HCT116 (cell line): ENCODE data around the gene ACAP2. TPM values are rescaled to one million over a fixed set of nuclear protein-coding genes. Genes with fewer than 3 reads are reported as not detected.

Experiments used
- ATAC-seq: fragments of 200-7000 bp; cut with Tn5 transposase; 2 replicates; pipeline ENCODE4 v1.9.1; 2020; ENCODE audit warnings: mild to moderate bottlenecking, moderate library complexity
- BruUV-seq: library from RNA; stranded (reverse); fragments of 400-500 nt; replicated peaks from 2 replicates; lab custom pipeline; 2021; lab: Mats Ljungman, UMichigan
- CTCF ChIA-PET: fragments of 300-600 bp; sonication (Branson Sonifier 250); formaldehyde crosslinking; loops from one replicate; lab custom pipeline; 2021; ENCODE audit warnings: antibody characterized with exemption; lab: Charles Lee
- POLR2A ChIA-PET: fragments of 300-600, 350-600 bp; sonication (Branson Sonifier 250); formaldehyde crosslinking; loops from one replicate; lab custom pipeline; 2021; ENCODE audit warnings: antibody characterized with exemption; lab: Charles Lee
- RAD21 ChIA-PET, 2 experiments: fragments of 300-600 bp; sonication (Branson Sonifier 250); formaldehyde crosslinking; loops; one replicate each; lab custom pipeline; 2023; ENCODE audit warnings: low total read pairs in 2 of 2; ENCODE audit not compliant: uncharacterized antibody in 2 of 2, unreplicated experiment in 2 of 2, low non-redundant PET in 1 of 2; lab: Charles Lee
- DNase-seq: peaks from one replicate; pipeline ENCODE4 v3.0.0-alpha.2; 2010; ENCODE audit warnings: low read depth, low spot score
- H2AFZ ChIP-seq: fragments of 200-600 bp; shearing (Covaris generic), sonication (generic); 2 replicates; pipeline ENCODE4 v1.6.1; 2017; ENCODE audit warnings: low read depth, mixed run types, mixed read lengths, antibody characterized with exemption, low read length; ENCODE audit not compliant: poor library complexity, severe bottlenecking
- H3K27ac ChIP-seq: 2 replicates; pipeline ENCODE4 v1.5.1; 2012; ENCODE audit warnings: low read depth, low read length
- H3K27me3 ChIP-seq: fragments of 200-600 bp; sonication (generic); 2 replicates; pipeline ENCODE4 v1.6.1; 2016; ENCODE audit warnings: mixed run types, low read length, mixed read lengths; ENCODE audit not compliant: insufficient read depth
- H3K36me3 ChIP-seq, 2 experiments: fragments of 200-500 bp in 1 of 2; fragments of 200-600 bp in 1 of 2; sonication (Bioruptor generic) in 1 of 2; sonication (generic) in 1 of 2; 2 replicates each; pipeline versions ENCODE4 v1.5.1 to v1.6.1; 2014 to 2016; ENCODE audit warnings: low read length in 2 of 2, inconsistent platforms in 1 of 2, mixed read lengths in 1 of 2, mixed run types in 1 of 2; ENCODE audit not compliant: insufficient read depth in 2 of 2, control insufficient read depth in 1 of 2
- H3K4me1 ChIP-seq, 2 experiments: fragments of 200-600 bp in 1 of 2; sonication (generic) in 1 of 2; 2 replicates each; pipeline versions ENCODE4 v1.5.1 to v1.6.1; 2012 to 2017; ENCODE audit warnings: low read length in 2 of 2, inconsistent platforms in 1 of 2, mild to moderate bottlenecking in 1 of 2, mixed read lengths in 1 of 2, mixed run types in 1 of 2, moderate library complexity in 1 of 2; ENCODE audit not compliant: insufficient read depth in 2 of 2, control insufficient read depth in 1 of 2
- H3K4me2 ChIP-seq: fragments of 200-600 bp; sonication (generic); 2 replicates; pipeline ENCODE4 v1.6.1; 2017; ENCODE audit warnings: mixed run types, low read length, mixed read lengths
- H3K4me3 ChIP-seq, 2 experiments: fragments of 200-600 bp in 1 of 2; sonication (generic) in 1 of 2; replicated peaks in 1 of 2; 2 replicates each; pipeline ENCODE4 v1.5.1; 2011 to 2016; ENCODE audit warnings: low read length in 2 of 2, control low read depth in 1 of 2, low read depth in 1 of 2, mild to moderate bottlenecking in 1 of 2, mixed read lengths in 1 of 2, mixed run types in 1 of 2
- H3K79me2 ChIP-seq: fragments of 200-600 bp; sonication (generic); 2 replicates; pipeline ENCODE4 v1.6.1; 2017; ENCODE audit warnings: mild to moderate bottlenecking, mixed run types, low read length, moderate library complexity, mixed read lengths; ENCODE audit not compliant: insufficient read depth
- H3K9ac ChIP-seq: fragments of 200-600 bp; sonication (generic); 2 replicates; pipeline ENCODE4 v1.6.1; 2016; ENCODE audit warnings: low read length, mixed read lengths
- H3K9me2 ChIP-seq: fragments of 200-600 bp; sonication (generic), shearing (Covaris generic); 2 replicates; pipeline ENCODE4 v1.6.1; 2017; ENCODE audit warnings: mixed run types, mild to moderate bottlenecking, moderate library complexity; ENCODE audit not compliant: insufficient read depth
- H3K9me3 ChIP-seq, 2 experiments: fragments of 200-500 bp in 1 of 2; fragments of 200-600 bp in 1 of 2; sonication (Bioruptor generic) in 1 of 2; sonication (generic) in 1 of 2; 2 replicates each; pipeline ENCODE4 v1.6.1; 2014 to 2017; ENCODE audit warnings: low read length in 2 of 2, mixed read lengths in 2 of 2, inconsistent platforms in 1 of 2, low read depth in 1 of 2, mild to moderate bottlenecking in 1 of 2, mixed run types in 1 of 2, moderate library complexity in 1 of 2; ENCODE audit not compliant: control insufficient read depth in 1 of 2, insufficient read depth in 1 of 2
- H4K20me1 ChIP-seq: fragments of 200-600 bp; sonication (generic), shearing (Covaris generic); 2 replicates; pipeline ENCODE4 v1.6.1; 2017; ENCODE audit warnings: mixed run types, mild to moderate bottlenecking, moderate library complexity; ENCODE audit not compliant: insufficient read depth
- ATF3 ChIP-seq: IDR thresholded peaks from 2 replicates; pipeline ENCODE4 v1.6.1; 2012
- CBX3 ChIP-seq: IDR thresholded peaks from 2 replicates; pipeline ENCODE4 v1.6.1; 2012; ENCODE audit warnings: low read depth
- CEBPB ChIP-seq: IDR thresholded peaks from 2 replicates; pipeline ENCODE4 v1.6.1; 2012; ENCODE audit warnings: low read depth
- EGR1 ChIP-seq: IDR thresholded peaks from 2 replicates; pipeline ENCODE4 v1.6.1; 2012; ENCODE audit warnings: low read depth
- ELF1 ChIP-seq: IDR thresholded peaks from 2 replicates; pipeline ENCODE4 v1.6.1; 2012; ENCODE audit warnings: low read depth, borderline replicate concordance
- EZH2 ChIP-seq: fragments of 200-600 bp; sonication (generic); IDR thresholded peaks from 2 replicates; pipeline ENCODE4 v1.6.1; 2017; ENCODE audit warnings: antibody characterized with exemption, mixed run types
- FOSL1 ChIP-seq: IDR thresholded peaks from 2 replicates; pipeline ENCODE4 v1.6.1; 2012; ENCODE audit warnings: low read depth
- POLR2A ChIP-seq: IDR thresholded peaks from 2 replicates; pipeline ENCODE4 v1.7.0; 2011; ENCODE audit warnings: borderline replicate concordance; ENCODE audit not compliant: insufficient read depth, insufficient read length; ENCODE audit errors: extremely low read depth
- POLR2AphosphoS5 ChIP-seq: IDR thresholded peaks from 2 replicates; pipeline ENCODE4 v1.6.1; 2011; ENCODE audit warnings: mild to moderate bottlenecking, low read depth, low read length, moderate library complexity
- SIN3A ChIP-seq: IDR thresholded peaks from 2 replicates; pipeline ENCODE4 v1.6.1; 2012; ENCODE audit warnings: low read depth
- SP1 ChIP-seq: IDR thresholded peaks from 2 replicates; pipeline ENCODE4 v1.6.1; 2012; ENCODE audit warnings: low read depth
- TCF7L2 ChIP-seq: IDR thresholded peaks from 2 replicates; pipeline ENCODE4 v1.7.0; 2011; ENCODE audit warnings: borderline replicate concordance, inconsistent platforms; ENCODE audit not compliant: insufficient read depth, insufficient read length; ENCODE audit errors: extremely low read depth
- YY1 ChIP-seq: IDR thresholded peaks from 2 replicates; pipeline ENCODE4 v1.6.1; 2011; ENCODE audit warnings: low read length, low read depth, moderate library complexity, mild to moderate bottlenecking; ENCODE audit not compliant: insufficient replicate concordance; ENCODE audit errors: extremely low read depth
- ZBTB33 ChIP-seq: IDR thresholded peaks from 2 replicates; pipeline ENCODE4 v1.6.1; 2011; ENCODE audit warnings: mild to moderate bottlenecking, low read length, moderate library complexity; ENCODE audit not compliant: insufficient replicate concordance; ENCODE audit errors: extremely low read depth
- ZFX ChIP-seq: fragments of 450-650 bp; IDR thresholded peaks from 2 replicates; pipeline ENCODE4 v1.6.1; 2017
- ZNF274 ChIP-seq: fragments of 200-500 bp; sonication (Bioruptor generic); IDR thresholded peaks from 2 replicates; pipeline ENCODE4 v1.6.1; 2014; ENCODE audit warnings: mild to moderate bottlenecking, low read depth, low read length, inconsistent platforms
- intact Hi-C: fragments of 100-400 bp; cut with micrococcal nuclease; formaldehyde crosslinking; loops from 2 replicates; pipeline ENCODE4 v1.10.0; 2022
- total RNA-seq: library from RNA; stranded (reverse); gene quantifications from one replicate; pipeline ENCODE4 v1.2.1, GENCODE V29; 2021; ENCODE audit not compliant: unreplicated experiment
- TF ChIP-seq, protein P1 (sequence below), 3 experiments: fragments of 200-600 bp in 1 of 3; sonication (generic) in 1 of 3; IDR thresholded peaks in 2 of 3; conservative IDR thresholded peaks in 1 of 3; 2 replicates each; pipeline ENCODE4 v1.5.1; 2012 to 2017; ENCODE audit warnings: low read depth in 2 of 3, low read length in 2 of 3, antibody characterized with exemption in 1 of 3, borderline replicate concordance in 1 of 3, control low read depth in 1 of 3, mild to moderate bottlenecking in 1 of 3, mixed read lengths in 1 of 3, mixed run types in 1 of 3, moderate library complexity in 1 of 3; ENCODE audit not compliant: insufficient read depth in 1 of 3

The ACAP2 gene
- total RNA-seq, 1 experiment from 2014 or later = 43.0 TPM

DNA sequence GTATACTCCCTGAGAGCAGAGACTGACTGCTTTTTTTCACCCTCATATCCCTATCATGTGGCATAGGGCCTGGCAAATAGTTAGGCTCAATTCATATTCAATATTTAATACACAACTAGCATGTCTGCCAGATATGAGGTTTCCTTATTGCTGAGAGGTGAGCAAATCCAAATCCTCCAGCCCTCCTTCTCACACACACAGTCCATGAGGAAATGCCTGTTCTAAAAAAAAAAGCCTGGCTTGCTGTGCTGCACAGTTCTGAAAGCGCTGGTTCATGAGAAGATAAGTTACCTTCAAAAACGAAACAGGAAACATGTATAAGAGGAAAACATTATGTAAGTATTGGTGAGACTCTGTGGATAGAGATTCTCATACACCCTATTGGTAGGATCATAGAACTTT is 15.5 kb upstream of the ACAP2 start:
- peaks cover 0 to 11% of the 10 kb centered on the region in 2 experiments; a peak in 1 of 4 replicates for H3K4me1 ChIP-seq
- H3K4me2 ChIP-seq = no peak overlapping the region
- POLR2A ChIA-PET = no interaction called here
- no TSS peak for BruUV-seq
- H2AFZ ChIP-seq = no peak overlapping the region
- no peak overlapping the region for H3K9ac ChIP-seq
- no peak overlapping the region for H3K27ac ChIP-seq
- H3K9me2 ChIP-seq = no peaks in the 10 kb centered on the region
- RAD21 ChIA-PET = no interaction called here
- DNase-seq = no peak
- H3K36me3 ChIP-seq = no peaks in the 10 kb centered on the region
- no peaks in the 10 kb centered on the region; the same call in 1 of the 2 replicates for H3K27me3 ChIP-seq
- H3K9me3 ChIP-seq = no peaks in the 10 kb centered on the region
- TF ChIP-seq SP1 (no peak), TCF7L2 (no peak), ZNF274 (no peak), SIN3A (no peak), ZFX (no peak), YY1 (no peak), CBX3 (no peak)
- H3K4me3 ChIP-seq = no peak overlapping the region
- ATAC-seq = no peak
- no peaks in the 10 kb centered on the region for H4K20me1 ChIP-seq
- CTCF ChIA-PET = no interaction called here
- H3K79me2 ChIP-seq = no peaks in the 10 kb centered on the region
- intact Hi-C loops = no loop called here

DNA sequence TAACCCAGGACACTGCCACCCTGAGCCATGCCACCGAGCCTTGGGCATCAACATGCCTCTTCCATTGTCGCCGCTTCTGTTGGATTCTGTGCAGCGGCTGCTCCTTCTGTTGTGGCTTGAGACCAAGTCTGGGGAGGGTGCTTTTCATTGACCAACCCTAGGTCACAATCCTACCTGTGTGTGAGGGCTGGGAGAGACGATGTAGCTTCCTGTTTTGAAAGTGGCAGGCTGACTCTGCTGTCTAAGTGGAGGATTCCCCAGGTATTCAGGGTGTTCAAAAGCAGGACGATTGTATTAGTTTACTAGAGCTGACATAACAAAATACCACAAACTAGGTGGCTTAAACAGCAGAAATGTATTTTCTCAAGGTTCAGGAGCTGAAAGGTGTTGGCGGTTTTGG is 13.0 kb upstream of the ACAP2 start:
- Histone ChIP-seq H3K36me3 (no peaks in the 10 kb centered on the region), H3K9me3 (no peaks in the 10 kb centered on the region), H3K9me2 (no peaks in the 10 kb centered on the region), H3K27ac (no peak overlapping the region), H3K4me2 (no peak overlapping the region), H3K9ac (no peak overlapping the region), H3K4me1 (no peaks in the 10 kb centered on the region), H3K4me3 (no peak overlapping the region), H2AFZ (no peak overlapping the region), H4K20me1 (no peaks in the 10 kb centered on the region), H3K79me2 (no peaks in the 10 kb centered on the region), H3K27me3 (no peaks in the 10 kb centered on the region)
- DNase-seq (no peak), ATAC-seq (no peak)
- CTCF ChIA-PET = no interaction called here
- RAD21 ChIA-PET = no interaction called here
- intact Hi-C loops = no loop called here
- no TSS peak for BruUV-seq
- POLR2A ChIA-PET = no interaction called here
- no peak for TF ChIP-seq ZFX
- TF ChIP-seq ATF3 = no peak
- TF ChIP-seq CEBPB = no peak
- no peak for TF ChIP-seq ELF1
- no peak for TF ChIP-seq YY1
- no peak for TF ChIP-seq EZH2
- no peak for TF ChIP-seq POLR2AphosphoS5
- TF ChIP-seq FOSL1 = no peak
- TF ChIP-seq POLR2A = no peak
- no peak for TF ChIP-seq EGR1
- TF ChIP-seq CBX3 = no peak
- TF ChIP-seq, protein P1, sequence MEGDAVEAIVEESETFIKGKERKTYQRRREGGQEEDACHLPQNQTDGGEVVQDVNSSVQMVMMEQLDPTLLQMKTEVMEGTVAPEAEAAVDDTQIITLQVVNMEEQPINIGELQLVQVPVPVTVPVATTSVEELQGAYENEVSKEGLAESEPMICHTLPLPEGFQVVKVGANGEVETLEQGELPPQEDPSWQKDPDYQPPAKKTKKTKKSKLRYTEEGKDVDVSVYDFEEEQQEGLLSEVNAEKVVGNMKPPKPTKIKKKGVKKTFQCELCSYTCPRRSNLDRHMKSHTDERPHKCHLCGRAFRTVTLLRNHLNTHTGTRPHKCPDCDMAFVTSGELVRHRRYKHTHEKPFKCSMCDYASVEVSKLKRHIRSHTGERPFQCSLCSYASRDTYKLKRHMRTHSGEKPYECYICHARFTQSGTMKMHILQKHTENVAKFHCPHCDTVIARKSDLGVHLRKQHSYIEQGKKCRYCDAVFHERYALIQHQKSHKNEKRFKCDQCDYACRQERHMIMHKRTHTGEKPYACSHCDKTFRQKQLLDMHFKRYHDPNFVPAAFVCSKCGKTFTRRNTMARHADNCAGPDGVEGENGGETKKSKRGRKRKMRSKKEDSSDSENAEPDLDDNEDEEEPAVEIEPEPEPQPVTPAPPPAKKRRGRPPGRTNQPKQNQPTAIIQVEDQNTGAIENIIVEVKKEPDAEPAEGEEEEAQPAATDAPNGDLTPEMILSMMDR (IDR thresholded peaks at IDR 0.05 in 2 of 3, conservative IDR thresholded peaks at IDR 0.05 in 1 of 3; ENCODE audit: borderline replicate concordance in 1 of 3, insufficient read depth in 1 of 3, low read depth in 2 of 3, low read length in 2 of 3) = no peak
- TF ChIP-seq ZBTB33 = no peak
